GM19240 (cell line): ENCODE results near the gene ENPP4.
"Not testable (repeated sequence)": the region's sequence is repeated elsewhere in the genome, so short reads cannot be mapped to it uniquely, and the experiment has no call there.

ENCODE experiments used
- DNase-seq: peaks from one replicate; pipeline ENCODE4 v3.0.0; 2011; ENCODE audit warnings: low spot score; ENCODE audit not compliant: insufficient read length

The ENPP4 gene, protein sequence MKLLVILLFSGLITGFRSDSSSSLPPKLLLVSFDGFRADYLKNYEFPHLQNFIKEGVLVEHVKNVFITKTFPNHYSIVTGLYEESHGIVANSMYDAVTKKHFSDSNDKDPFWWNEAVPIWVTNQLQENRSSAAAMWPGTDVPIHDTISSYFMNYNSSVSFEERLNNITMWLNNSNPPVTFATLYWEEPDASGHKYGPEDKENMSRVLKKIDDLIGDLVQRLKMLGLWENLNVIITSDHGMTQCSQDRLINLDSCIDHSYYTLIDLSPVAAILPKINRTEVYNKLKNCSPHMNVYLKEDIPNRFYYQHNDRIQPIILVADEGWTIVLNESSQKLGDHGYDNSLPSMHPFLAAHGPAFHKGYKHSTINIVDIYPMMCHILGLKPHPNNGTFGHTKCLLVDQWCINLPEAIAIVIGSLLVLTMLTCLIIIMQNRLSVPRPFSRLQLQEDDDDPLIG

DNA sequence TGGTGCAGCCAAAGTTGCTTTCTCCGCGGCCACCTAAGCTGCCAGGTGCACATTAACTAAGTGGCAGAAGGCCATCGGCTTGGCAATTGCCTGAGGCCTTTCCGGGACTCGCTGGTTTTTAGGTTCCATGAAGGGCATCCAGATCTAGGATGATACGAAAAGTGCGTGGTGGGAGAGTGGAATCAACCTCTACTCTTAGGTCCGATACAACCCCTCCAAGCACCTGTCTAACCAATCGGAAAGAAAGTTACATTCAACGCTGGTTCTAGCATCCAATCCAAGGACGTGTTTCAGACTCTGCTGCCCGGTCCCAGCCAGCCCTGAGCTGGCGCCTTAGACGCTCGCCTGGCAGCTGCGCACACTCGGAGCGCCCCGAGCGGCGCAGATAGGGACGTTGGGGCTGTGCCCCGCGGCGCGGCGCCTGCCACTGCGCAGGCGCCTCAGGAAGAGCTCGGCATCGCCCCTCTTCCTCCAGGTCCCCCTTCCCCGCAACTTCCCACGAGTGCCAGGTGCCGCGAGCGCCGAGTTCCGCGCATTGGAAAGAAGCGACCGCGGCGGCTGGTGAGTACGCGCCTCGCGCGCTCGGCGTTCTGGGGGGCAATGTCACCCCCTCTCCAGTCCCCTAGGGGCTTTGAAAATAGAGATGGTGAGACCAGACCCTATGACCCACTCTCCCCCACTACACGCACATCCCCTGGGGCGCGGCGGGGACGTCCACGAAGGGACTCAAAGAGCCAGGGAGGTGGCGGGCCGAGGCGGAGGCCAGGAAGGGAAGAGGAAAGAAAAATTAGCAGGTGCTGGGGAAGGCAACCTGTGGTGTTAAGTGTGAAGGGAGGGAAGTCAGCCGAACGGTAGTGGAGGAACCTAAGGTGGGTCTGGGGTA, at the start of gene ENPP4:
Gene ENPP4 (plus strand): TSS at position 361 of the 883 bp plus-strand sequence. CDS start 9,595 bp downstream, outside the sequence.
- peak; percentile 77 for DNase-seq

DNA sequence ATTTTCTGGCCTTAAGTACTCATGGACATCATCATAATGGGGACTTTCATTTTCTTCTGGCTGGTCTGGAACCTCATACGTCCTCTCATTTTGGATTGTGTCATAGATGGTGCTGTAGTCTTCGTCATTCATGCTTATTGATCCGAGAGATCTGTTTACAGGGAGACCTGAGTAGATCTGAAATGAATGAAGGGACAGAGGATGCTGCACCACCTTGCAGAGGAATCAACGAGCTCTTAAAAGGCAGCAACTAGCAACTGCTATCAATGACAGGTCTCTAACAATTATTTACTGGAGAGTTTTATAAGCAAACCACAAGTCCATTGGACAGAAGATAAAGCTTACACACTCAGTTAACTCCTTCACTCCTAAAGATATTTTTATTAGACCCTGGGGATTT, 49.7 kb upstream of the ENPP4 start:
- no peak for DNase-seq

DNA sequence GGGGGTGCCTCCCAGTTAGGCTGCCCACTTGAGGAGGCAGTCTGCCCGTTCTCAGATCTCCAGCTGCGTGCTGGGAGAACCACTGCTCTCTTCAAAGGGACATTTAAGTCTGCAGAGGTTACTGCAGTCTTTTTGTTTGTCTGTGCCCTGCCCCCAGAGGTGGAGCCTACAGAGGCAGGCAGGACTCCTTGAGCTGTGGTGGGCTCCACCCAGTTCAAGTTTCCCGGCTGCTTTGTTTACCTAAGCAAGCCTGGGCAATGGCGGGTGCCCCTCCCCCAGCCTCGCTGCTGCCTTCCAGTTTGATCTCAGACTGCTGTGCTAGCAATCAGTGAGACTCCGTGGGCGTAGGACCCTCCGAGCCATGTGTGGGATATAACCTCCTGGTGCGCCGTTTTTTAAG, 44.1 kb upstream of the ENPP4 start:
- DNase-seq, result not testable (repeated sequence)

DNA sequence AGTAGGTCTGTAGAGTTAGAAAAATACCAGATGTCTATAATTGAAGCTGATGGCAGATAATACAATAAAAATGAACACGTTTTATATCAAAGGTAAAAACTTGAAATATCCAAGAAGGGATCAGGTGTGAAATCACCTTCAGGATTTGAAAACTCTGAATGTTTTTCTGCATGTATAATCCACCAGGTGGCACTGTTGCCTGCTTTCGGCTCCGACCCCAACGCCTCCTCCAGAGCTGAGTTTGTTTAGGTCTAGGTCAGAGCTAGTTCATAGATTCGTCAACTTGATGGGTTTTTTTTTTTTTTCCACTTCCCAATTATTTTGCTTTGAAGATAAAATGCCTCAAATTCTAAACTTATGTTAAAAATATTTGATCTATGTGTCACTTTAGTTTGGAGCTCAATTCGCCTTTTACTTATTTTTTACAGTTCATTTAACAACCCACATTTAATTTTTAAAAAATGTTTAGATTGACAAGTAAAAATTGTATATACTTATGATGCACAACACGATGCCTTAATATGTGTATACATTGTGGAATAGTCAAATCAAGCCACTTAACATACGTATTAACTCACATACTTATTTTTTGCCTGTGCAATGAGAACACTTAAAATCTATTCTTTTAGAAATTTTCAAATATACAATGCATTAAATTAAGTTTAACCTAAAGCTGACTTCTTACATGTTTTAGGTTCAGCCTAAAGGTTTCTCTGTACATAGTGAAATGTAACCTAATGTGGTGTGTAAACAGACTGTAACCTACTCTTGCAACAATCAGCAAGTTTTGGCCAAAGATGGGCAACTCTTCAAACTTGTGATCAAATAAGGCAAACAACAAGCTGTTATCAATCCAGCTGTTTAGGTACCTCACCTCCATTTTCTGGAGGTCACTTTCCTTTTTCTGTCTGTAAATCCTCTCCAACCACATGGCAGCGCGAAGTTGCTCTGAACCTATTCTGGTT, 39.4 kb upstream of the ENPP4 start:
- peak; percentile 65 for DNase-seq

DNA sequence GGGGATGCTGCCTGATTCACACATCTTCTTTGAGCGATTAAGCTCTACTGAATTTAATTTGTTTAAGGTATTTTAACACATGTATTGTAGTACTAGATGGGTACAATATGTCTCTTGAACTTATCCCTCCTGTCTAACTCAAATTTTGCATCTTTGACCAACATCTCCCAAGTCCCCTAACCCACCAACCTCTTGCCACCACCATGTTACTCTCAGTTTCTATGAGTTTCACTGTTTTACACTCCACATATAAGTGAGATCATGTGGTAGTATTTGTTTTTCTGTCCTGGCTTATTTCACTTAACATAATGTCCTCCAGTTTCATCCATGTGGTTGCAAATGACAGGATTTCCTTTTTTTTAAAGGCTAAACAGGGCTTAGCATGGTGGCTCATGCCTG, 38.7 kb upstream of the ENPP4 start:
- no peak for DNase-seq

DNA sequence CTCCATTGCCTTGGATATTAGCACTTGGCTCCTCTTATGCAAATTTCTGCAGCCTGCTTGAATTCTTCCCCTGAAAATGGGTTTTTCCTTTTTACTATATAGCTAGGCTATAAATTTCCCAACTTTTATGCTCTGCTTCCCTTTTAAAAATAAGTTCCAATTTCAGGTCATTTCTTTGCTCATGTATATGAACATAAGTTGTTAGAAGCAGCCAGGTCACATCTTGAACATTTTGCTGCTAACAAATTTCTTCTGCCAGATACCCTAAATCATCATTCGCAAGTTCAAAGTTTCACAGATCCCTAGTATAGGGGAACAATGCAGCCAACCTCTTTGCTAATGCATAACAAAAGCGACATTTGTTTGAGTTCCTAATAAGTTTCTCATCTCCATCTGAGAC, 34.5 kb upstream of the ENPP4 start:
- no peak for DNase-seq

DNA sequence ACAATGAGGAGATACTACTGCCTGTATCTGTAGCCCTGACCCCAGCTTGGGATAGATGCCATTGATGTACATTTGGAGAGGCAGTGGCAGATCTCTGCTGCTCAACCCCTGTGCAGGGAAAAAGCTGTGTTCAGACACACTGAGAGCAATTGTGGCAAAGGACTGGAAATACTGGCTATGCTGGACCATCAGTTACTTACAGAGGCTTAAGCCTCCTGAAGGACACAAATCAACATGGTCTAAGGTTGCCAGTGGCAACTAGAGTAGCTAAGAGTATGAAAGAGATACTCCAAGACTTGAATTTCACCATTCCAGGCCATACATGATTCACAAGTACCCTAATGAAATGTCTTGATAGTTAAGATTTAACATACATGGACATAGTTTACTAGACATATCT, 32.4 kb upstream of the ENPP4 start:
- DNase-seq, result no peak

DNA sequence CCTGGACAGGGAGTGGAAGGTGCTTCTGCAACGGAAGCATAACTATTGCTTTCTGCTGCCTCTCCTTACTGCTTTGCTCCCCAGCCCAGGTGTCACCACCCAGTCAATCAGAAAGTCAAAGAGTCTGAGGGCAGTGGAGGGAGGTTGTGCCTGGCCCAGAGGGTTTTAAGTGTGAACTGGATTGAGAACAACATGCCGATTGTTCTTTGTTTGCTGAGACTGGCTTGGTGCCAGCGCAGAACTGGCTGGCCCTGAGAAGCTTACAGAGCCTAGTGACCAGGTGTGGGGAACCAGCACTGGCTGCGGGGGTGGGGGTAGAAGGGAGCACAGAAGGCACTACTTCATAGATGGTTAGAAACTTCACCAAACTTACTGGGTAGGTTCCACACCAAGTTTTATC, 31.1 kb upstream of the ENPP4 start:
- DNase-seq, result no peak

DNA sequence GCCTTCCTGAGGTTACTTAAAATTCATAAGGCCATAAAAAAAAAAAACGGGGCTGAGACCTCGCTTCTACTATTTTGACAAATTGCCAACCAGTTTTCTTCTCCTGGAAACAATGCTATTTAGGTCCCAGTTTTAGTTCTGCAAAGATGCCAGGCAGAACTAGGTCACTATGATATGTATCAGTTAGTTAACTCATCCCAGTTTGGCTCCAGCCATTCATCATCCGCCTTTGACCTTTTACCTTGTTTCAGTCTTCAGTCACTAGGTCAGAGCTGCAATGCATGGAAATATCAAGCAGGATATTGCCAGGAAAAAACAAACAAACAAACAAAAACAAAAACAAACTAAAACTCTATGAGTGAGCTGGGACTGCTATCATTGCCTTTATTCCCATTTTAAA, 29.8 kb upstream of the ENPP4 start:
- no peak for DNase-seq

DNA sequence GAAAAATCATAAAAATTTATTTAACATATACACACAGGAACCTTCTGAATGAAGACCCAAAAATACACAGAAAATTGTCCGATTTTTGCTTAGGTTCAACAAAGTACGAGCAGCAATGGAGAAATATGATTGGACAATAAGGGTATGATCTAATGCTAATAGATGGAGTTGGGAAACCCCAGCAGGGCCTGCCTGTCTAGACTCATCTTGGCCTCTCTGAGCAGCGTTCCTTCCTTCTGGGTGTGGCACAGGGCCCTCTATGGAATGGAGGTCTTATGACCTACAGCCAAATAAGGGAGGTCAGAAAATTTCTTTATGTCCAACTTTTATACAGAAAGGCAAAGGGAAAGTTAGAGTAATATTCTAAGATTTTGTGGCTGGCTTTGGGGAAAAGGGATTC, 27.7 kb upstream of the ENPP4 start:
- DNase-seq, result no peak

DNA sequence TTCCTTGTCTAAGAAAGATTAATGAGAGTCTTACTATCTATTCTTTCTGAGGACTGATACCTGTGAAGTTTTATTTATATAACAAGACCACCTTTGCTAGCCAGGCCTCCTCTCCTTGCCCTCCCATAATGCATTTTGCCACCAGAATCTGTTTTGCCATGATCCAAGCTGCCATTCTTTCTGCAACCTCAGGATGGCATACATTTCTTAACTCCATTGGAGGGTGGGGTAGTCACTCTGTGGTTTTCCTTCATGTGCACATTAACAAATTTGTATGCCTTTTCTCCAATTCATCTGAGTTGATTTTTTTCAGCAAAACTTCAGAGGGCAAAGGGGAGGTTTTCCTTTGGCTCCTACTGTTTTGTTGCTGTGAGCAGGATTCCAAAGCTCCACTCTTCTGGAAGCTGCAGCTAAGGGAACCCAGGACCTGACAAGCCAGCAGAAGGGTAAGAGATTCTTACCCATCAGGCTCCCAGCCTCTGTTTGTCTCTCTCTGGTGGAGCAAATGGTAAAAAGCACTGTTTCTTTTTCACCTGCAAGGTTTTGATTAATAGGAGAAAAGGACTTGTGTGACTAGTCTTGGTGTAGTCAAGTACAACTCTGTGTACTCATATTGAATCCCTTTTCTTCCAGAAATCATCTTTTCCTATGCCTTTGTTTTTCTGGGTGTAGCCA, 26.2 kb upstream of the ENPP4 start:
- no peak for DNase-seq

DNA sequence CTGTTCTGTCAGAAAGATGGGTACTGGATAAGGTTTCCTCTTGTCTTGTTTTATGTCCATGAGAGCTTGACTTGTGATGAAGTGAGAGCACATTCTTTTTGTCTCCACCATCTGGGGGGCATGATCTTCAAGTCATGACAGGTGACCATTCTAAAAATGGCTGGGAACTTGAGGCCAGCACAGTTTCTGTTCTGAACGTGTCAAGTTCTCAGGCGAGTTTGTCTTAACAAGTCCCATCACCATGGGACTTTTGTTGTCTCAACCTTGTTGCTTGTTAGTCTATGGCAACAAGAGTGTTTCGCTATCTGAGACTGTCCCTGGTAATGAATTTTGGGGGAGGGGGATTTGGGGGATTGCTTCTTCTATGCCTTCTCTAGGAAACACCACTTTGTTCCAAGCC, 25.6 kb upstream of the ENPP4 start:
- DNase-seq, result peak; percentile 12

DNA sequence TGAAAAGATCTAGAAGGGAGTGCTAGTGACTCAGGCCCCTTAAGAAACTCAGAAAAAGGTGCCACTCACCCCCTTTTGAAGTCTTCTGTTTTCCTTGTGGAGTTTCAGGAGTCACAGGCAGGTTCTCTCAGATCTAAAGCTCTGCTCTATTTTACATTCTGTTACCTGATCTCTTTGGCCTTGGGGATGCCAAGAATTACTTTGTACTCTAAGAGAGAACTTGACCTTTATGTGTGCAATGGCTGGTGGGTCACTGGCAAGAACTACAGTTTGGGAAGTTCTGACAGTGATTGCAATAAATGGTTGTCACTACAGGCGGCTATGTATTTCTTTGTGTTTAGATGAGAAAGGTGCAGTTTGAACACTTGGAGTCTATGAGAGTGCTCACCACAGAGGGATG, 24.2 kb upstream of the ENPP4 start:
- no peak for DNase-seq

DNA sequence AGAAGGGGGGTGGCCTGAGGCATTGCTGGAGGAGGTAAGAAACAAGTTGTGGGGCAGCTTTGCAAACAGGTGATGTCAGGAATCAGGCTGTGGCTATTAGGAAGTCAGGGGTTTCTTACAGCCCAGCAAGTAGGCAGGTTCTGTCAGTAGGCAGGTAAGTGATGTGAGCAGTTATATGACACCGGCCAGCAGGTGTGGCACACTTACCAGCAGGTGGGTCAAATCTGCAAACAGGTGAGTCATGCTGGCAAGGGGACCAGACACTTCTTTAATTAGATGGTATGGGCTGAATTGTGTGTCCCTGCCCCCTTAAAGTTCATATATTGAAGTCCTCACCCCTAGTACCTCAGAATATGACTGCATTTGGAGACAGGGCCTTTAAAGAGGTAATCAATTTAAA, 16.4 kb upstream of the ENPP4 start:
- DNase-seq, result no peak

DNA sequence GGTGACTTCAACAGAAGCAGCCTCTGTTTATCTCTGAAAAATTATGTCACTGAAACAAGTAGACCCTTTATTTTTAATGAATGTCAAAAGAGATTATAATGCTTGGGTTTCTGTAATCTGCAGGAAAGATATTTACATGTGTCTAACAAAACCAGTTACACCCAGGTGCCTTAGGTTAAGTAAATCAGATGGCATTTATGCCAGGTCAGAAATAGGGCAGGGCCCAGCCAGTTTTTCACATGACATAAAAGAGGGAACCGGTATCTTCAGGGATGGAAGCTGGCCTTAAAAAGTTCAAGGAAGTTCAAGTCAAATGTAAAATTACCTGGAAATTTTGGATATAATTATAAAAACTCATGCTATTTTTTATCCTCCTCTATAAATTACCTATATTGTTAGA, 14.2 kb upstream of the ENPP4 start:
- DNase-seq, result no peak

DNA sequence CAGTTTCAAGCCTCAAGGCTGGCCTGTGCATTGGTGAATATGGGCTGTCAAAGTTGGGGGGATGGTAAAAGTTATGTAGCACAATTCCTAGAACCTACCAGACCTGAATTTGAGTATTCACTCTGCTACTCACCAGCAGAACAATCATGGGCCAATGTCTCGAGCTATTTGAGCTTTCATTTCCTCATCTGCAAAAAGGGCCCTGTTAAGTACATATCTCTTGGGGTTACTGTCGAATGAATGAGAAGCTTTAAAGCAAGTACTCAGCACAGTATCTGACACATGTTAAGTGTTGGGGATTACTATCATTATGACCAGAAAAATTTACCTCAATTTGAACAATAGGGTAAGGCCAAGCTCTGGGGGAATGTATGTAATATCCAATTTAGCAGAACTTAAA, 13.5 kb upstream of the ENPP4 start:
- DNase-seq, result no peak

DNA sequence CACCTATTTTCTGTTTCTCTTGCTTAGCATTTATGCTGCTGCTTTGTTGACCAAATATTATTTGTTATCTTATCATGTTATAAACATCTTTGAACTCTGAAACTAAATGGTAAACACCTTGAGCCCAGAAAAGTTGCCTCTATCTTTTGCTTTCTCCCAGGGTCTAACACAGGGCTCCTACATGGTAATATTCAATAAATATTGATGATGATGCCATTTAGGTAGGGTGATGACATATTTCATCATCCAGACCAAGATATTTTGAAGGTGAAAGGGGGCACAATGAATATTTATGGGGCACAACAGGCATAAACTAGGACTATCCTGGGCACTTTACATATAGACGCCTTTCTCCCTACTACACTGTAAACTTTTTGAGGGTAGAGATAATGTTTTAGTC, 11.6 kb upstream of the ENPP4 start:
- DNase-seq, result no peak

DNA sequence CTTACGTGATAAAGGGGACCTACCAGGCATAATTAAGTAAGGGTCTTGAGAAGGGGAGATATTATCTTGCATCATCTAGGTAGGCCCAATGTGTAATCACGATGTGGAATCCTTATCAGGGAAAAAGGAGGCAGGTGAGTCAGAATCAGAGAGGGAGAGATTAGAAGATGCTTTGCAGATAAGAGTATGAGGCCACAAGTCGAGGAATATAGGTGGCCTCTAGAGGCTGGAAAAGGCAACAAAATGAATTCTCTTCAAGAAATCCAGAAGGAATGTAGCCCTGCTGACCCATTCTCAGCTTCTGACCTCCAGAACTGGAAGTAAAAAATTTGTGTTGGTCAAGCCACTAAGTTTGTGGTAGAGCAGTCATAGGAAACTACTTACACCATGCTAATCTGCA, 11.0 kb upstream of the ENPP4 start:
- no peak for DNase-seq

DNA sequence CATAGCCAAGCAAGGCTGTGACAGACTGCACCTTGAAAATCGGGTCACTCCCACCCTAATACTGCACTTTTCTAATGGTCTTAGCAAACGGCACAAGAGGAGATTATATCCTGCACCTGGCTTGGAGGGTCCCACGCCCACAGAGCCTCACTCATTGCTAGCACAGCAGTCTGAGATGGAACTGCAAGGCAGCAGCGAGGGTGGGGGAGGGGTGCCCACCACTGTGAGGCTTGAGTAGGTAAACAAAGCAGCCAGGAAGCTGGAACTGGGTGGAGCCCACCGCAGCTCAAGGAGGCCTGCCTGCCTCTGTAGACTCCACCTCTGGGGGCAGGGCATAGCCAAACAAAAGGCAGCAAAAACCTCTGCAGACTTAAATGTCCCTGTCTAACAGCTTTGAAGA, 10.1 kb upstream of the ENPP4 start:
- not testable (repeated sequence) for DNase-seq

DNA sequence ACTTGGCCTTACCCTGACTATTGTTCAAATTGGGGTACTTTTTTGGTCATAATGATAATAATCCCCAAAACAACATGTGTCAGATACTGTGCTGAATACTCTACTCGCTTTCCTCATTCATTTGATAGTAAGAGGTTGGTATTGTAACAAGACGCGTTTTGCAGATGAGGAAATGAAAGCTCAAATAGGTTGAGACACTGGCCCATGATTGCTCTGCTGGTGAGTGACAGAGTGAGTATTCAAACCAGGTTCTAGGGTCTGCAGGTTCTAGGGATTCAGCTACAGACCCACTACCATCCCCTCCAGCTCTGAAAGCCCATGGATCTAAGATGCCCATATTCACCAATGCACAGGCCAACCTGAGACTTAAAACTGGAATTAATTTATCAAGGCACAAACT, 1.3 kb upstream of the ENPP4 start:
- DNase-seq, result no peak

DNA sequence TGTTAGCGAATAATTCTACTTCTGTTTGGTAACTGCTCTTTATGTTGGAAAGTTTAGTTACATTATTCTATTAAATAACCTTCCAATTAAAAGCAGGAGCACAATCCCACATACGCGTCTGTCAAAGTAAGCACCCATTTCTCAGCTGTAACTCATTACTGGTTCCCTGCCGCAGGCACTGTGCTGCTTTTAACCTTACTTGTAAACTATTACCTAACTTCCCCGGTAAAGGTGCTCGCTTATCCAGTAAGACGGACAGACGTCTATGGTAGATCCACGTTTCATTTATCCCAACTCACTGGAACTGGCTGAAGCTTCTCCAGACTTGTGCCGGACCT, 529 bp upstream of the ENPP4 start:
- no peak for DNase-seq
